Raji (cell line): Measurements from ENCODE around the gene ZNRD2.

Experiments
- POLR2A ChIP-seq: IDR thresholded peaks from 2 replicates; pipeline ENCODE4 v1.6.1; 2011; ENCODE audit warnings: low read depth, low read length, control low read depth; ENCODE audit not compliant: insufficient read depth

Gene ZNRD2

DNA sequence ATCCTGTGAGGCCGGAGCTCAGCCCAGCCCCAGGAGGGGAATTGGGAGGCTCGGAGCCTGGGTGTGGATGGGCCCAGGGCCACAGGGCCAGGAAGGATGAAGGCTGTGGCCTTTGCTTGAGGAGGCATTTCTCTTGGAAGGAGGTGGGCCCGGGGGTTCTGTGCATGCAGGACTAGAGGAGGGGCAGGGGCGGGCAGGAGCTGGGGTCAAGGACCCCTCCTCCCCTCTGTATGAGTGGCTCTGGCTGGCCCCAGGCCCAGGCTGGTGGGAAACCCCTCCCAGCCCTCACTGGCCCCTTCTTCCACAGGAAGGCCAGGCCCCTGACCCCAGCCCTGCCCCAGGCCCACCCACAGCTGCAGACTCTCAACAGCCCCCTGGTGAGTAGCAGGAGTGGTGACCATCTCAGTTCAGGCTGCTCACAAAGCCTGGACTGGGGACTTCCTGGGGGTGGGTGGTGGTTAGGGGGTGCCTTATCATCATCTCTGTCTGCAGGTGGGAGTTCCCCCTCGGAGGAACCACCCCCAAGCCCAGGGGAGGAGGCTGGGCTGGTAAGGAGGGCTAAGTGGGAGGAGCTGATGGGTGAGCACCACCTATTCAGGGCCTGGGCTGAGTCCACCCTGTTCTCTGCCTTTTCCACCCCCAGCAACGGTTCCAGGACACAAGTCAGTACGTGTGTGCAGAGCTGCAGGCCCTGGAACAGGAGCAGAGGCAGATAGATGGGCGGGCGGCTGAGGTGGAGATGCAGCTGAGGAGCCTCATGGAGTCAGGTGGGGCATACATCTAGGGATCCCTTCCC is 19.4 kb downstream of the ZNRD2 start:
- TF ChIP-seq POLR2A = 0 out of 2 replicates have a peak, but pooled peaks have one; percentile 22

DNA sequence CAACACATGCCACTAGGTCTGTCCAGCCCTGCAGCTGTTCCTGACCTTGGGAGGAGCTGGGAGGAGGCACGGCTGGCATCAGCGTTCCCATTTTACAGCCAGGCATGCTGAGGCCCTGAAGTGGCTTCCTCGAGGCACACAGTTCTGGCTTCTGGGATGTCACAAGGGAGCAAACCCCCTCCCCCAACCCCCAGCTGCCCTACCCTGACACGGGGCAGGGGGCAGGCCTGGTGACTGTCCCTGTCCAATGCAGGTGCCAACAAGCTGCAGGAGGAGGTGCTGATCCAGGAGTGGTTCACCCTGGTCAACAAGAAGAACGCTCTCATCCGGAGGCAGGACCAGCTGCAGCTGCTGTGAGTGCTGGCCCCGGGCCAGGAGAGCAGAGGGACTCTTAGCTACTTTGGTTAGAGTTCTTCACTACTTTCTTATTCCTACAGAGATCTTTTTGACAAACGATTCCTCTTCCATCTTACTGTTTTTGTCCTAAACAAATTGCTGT is 20.0 kb downstream of the ZNRD2 start:
- TF ChIP-seq POLR2A = no peak

DNA sequence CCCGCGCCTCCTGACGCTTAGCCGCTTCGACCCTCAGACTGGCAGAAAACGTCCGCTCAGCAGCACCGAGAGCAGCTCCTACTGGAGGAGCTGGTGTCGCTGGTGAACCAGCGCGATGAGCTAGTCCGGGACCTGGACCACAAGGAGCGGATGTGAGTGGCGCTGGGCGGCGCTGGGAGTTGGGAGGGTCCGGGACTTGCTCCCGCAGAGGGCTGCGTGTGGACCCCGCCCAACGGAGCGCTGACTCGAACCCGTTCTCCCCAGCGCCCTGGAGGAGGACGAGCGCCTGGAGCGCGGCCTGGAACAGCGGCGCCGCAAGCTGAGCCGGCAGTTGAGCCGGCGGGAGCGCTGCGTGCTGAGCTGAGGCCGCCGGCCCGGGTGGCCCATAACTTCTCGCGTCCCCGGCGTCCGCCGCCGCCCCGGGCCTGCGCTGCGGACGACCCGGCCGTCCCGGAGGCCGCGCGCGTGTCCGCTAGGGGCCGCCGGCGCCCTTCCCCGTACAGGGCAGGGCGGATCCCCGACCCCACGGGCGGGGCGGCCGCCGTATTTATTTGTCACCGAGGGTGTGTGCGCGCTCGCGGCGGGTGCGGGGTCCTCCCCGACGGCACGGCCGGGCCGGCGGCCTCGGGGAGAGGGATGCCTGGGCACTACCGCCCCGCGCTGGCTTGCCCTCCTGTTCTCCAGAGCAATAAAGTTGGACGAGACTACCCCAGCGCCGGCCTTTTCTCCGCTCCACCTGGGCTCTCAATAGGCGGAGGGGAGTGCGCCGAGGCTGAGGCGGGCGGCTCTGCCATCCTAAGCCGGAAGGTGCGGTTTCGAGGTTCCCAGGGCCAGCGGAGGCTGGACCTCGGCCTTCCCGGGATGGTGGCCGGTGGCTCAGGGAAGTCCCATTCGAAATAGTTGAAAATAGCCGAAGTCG is 21.9 kb downstream of the ZNRD2 start:
- no peak for TF ChIP-seq POLR2A

- TF ChIP-seq POLR2A = no peak
These were observed 22.7 kb downstream of the ZNRD2 start for GRCh38 chr11:65592858-65593517.

- TF ChIP-seq POLR2A = no peak
These were observed 23.5 kb downstream of the ZNRD2 start for GRCh38 chr11:65593518-65594414.

DNA sequence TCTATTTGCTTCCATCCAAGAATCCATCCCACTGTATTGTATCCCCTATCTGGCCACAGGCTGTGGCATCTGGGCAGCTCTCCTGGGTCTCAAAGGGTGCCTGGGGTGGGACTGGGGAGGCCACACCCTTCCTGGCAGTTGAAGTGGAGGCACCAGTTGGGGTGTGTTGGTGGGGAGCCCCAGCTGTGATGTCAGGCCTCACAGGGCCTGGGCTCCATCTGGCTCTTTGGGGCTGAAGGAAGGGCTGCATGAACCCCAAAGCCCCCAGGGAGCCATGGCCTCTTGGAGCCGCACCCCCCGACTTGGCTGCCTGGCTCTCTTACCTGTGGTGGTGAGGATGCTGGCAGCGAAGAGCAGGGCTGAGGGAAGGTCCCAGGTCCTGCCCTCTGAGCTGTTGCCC is 24.9 kb downstream of the ZNRD2 start:
- TF ChIP-seq POLR2A = no peak

DNA sequence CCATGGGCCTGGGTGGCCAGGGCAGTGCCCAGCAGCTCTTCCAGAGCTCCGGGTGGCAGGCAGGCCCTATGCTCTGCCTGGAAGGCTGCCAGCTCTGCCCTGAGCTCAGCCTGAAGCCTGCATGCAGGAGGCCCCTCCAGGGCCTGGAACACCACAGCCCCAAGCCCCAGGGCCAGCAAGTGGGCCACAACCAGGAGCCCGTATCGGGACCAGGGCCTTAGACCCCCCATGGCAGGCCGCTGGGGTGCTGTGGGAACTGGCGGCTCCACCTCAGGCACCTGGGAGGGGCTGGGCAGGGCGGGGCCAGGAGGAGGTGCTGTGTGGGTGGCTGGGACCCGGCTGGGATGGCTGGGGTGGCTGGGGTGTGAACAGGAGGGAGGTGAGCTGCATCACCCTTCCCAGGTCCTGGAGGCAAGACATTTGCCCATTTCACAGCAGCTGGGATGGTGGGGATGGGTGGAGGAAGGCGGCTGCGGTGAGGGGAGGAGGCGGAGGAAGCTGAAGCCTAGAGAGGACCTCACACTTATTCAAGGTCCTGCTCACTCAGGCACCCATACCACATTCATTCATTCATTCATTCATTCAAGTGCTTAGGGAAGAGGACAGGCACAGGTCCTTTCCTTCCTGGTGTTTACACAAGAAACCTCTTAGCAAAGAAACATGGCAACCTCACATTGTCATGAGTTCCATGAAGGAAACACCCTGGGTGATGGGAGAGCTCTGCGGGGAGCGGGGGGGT is 25.4 kb downstream of the ZNRD2 start, which contains the start of gene KCNK7:
KCNK7 (minus strand) TSS at position 258 of the 739 bp plus-strand sequence; CDS start at position 230, 28 bp downstream.
- TF ChIP-seq POLR2A = no peak

DNA sequence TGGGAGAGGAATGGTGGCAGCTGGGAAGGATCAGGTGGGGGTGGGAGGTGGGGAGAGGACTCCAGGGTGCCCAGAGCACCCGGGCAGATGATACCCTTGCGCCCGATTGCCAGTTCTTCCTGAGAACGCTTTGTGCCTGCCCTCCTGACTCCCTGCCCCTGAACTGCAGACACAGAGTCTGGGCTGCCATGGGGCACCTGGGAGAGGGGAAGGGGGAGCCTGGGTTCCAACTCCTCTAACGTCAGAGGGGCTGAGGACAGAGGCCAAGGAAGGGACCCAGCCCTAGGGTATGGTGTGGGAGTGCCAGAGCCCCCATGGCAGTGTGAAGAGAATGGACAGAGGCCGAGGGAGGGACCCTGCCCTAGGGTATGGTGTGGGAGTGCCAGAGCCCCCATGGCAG is 26.2 kb downstream of the ZNRD2 start:
- TF ChIP-seq POLR2A = no peak

- no peak for TF ChIP-seq POLR2A
These were observed 28.0 kb downstream of the ZNRD2 start for GRCh38 chr11:65598258-65598699.

DNA sequence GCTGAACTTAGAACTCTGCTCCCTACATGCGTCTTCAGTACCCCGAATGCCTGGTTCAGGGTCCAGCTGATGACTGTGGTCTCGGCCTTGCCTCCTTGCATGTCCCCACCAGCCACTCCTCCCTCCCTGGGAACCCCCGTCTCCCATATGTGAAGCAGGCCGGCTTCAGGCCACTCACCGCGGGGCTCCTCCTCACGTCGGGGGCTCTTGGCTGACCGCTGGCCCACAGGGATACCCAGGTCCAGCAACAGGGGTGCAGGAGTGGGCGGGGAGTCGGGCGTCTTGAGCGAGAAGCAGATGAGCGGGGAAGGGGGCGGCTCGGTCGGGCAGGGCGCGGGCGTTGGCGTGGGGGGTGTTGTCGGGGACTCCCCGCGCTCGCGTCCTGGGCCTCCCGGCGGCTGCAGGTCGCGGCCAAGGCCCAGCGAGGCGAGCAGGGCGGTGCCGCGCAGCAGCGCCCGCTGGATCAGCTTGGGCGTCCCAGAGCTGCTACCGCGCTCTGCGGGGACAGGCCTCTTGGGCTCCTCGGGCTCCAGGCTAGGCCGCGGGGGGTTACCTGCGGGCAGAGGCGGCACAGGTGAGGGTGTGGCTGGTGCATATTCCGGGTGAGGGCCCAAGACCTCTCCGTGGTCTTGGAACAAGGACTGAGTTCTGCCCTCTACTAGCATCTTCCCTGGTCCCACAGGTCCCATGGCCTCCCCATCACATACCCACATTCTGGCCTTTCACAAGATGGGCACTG is 29.1 kb downstream of the ZNRD2 start:
- TF ChIP-seq POLR2A = no peak

DNA sequence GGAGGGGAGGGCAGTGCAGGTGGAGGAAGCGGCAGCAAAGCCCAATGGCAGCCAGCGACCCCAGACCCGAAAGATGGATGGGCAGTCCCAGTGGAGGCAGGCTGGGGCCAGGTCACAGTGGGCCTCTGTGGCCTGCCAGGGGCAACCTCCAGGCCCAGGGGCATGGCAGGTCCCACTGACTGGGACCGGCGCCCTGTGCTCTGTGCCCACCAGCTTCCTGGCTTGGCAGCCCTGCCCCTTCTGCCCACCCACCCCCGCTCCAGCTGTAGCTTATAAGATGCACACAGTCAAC is 29.6 kb downstream of the ZNRD2 start:
- no peak for TF ChIP-seq POLR2A

GRCh38 chr11:65604258-65604657 is 34.0 kb downstream of the ZNRD2 start:
- no peak for TF ChIP-seq POLR2A
